Caco-2 (cell line): Measurements from ENCODE around the gene TTC9B. TPM values are rescaled to one million over a fixed set of nuclear protein-coding genes. Genes with fewer than 3 reads are reported as not detected.
"Not testable (repeated sequence)": the region's sequence is repeated elsewhere in the genome, so short reads cannot be mapped to it uniquely, and the experiment has no call there.

Experiments
- BruUV-seq: library from RNA; stranded (reverse); fragments of 400-500 nt; replicated peaks from 2 replicates; lab custom pipeline; 2021; lab: Mats Ljungman, UMichigan
- CTCF ChIA-PET: fragments of 300-600 bp; sonication (Branson Sonifier 250); formaldehyde crosslinking; loops from one replicate; lab custom pipeline; 2022; ENCODE audit warnings: antibody characterized with exemption; lab: Charles Lee
- POLR2A ChIA-PET: fragments of 300-600 bp; sonication (Branson Sonifier 250); formaldehyde crosslinking; loops from one replicate; lab custom pipeline; 2022; ENCODE audit warnings: antibody characterized with exemption; lab: Charles Lee
- DNase-seq, 2 experiments: peaks; one replicate each; pipeline versions ENCODE4 v3.0.0 to v3.0.0-alpha.2; 2020 to 2022
- H3K27me3 ChIP-seq: replicated peaks from 2 replicates; pipeline ENCODE4 v1.6.0; 2011; ENCODE audit warnings: low read length; ENCODE audit not compliant: control insufficient read depth, insufficient read depth
- H3K36me3 ChIP-seq: 2 replicates; pipeline ENCODE4 v1.5.1; 2011; ENCODE audit warnings: low read length; ENCODE audit not compliant: control insufficient read depth, insufficient read depth
- H3K4me1 ChIP-seq: fragments of 250-450 bp; sonication (Bioruptor Pico); 2 replicates; pipeline ENCODE4 v1.5.1; 2020; ENCODE audit warnings: mild to moderate bottlenecking
- H3K4me3 ChIP-seq: 2 replicates; pipeline ENCODE4 v1.5.1; 2011; ENCODE audit warnings: low read depth, mild to moderate bottlenecking, control low read depth, low read length
- H3K9me3 ChIP-seq: fragments of 250-450 bp; sonication (Bioruptor Pico); 2 replicates; pipeline ENCODE4 v1.5.1; 2020; ENCODE audit warnings: mild to moderate bottlenecking, moderate library complexity
- H3K27ac Mint-ChIP-seq: one replicate; pipeline ENCODE4 v1.8.0; 2022; ENCODE audit warnings: mixed read lengths; ENCODE audit not compliant: unreplicated experiment
- H3K27me3 Mint-ChIP-seq: one replicate; pipeline ENCODE4 v1.8.0; 2022; ENCODE audit warnings: mixed read lengths; ENCODE audit not compliant: insufficient read depth, unreplicated experiment
- H3K36me3 Mint-ChIP-seq: one replicate; pipeline ENCODE4 v1.8.0; 2022; ENCODE audit warnings: mild to moderate bottlenecking, mixed read lengths; ENCODE audit not compliant: insufficient read depth, unreplicated experiment
- H3K4me1 Mint-ChIP-seq: one replicate; pipeline ENCODE4 v1.8.0; 2022; ENCODE audit warnings: low read depth, mixed read lengths; ENCODE audit not compliant: unreplicated experiment
- H3K4me3 Mint-ChIP-seq: one replicate; pipeline ENCODE4 v1.8.0; 2022; ENCODE audit warnings: mild to moderate bottlenecking, moderate library complexity, mixed read lengths; ENCODE audit not compliant: unreplicated experiment
- H3K9me3 Mint-ChIP-seq: one replicate; pipeline ENCODE4 v1.8.0; 2022; ENCODE audit warnings: mixed read lengths; ENCODE audit not compliant: unreplicated experiment
- intact Hi-C: fragments of 100-400 bp; cut with micrococcal nuclease; formaldehyde crosslinking; loops from one replicate; pipeline ENCODE4 v1.10.0; 2022; ENCODE audit not compliant: unreplicated experiment
- total RNA-seq: library from RNA; stranded (reverse); gene quantifications from 2 replicates; pipeline ENCODE4 v1.2.3, GENCODE V29; 2022
- TF ChIP-seq, protein P1 (sequence below), 2 experiments: fragments of 200-600 bp in 1 of 2; IDR thresholded peaks; 1 replicate in 1 of 2; 2 replicates in 1 of 2; pipeline versions ENCODE4 v1.5.1 to v1.8.0; 2011 to 2022; ENCODE audit warnings: antibody characterized with exemption in 1 of 2, control low read depth in 1 of 2, inconsistent platforms in 1 of 2, low read depth in 1 of 2, low read length in 1 of 2, mild to moderate bottlenecking in 1 of 2, moderate library complexity in 1 of 2; ENCODE audit not compliant: insufficient read depth in 1 of 2, severe bottlenecking in 1 of 2, unreplicated experiment in 1 of 2

TTC9B gene
- total RNA-seq, 1 experiment from 2014 or later: not detected

DNA sequence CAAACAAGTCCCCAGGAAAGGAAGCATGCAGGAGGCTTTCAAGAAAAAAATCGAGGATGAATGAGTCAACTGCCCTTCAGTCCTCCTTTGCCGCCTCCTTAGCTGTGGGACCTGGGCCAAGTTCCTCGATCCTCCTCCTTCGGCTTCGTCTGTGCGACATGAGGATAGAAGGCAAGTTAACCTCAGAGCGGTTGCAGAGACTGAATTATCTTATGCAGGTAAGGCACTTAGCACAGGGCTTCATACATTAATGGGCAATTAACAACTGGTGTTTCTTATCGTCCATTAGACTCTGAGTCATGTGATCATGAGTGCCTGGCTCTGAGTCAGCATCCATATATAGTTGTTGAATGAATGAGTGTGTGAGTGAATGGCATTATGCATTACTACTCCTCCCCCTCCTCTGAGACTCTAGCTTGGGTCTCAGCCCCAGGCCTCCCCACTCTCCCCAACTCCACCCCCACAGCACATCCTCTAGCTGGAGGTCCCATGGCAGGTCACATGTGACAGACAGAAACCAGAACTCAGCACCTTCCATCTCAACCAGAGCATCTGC, 1.6 kb upstream of the TTC9B start:
- no peaks in the 10 kb centered on the region for H3K4me1 ChIP-seq
- no peak overlapping the region for H3K4me3 ChIP-seq
- POLR2A ChIA-PET: no interaction called here
- H3K9me3 ChIP-seq: no peaks in the 10 kb centered on the region
- TF ChIP-seq, protein P1, sequence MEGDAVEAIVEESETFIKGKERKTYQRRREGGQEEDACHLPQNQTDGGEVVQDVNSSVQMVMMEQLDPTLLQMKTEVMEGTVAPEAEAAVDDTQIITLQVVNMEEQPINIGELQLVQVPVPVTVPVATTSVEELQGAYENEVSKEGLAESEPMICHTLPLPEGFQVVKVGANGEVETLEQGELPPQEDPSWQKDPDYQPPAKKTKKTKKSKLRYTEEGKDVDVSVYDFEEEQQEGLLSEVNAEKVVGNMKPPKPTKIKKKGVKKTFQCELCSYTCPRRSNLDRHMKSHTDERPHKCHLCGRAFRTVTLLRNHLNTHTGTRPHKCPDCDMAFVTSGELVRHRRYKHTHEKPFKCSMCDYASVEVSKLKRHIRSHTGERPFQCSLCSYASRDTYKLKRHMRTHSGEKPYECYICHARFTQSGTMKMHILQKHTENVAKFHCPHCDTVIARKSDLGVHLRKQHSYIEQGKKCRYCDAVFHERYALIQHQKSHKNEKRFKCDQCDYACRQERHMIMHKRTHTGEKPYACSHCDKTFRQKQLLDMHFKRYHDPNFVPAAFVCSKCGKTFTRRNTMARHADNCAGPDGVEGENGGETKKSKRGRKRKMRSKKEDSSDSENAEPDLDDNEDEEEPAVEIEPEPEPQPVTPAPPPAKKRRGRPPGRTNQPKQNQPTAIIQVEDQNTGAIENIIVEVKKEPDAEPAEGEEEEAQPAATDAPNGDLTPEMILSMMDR (IDR thresholded peaks at IDR 0.05; ENCODE audit: insufficient read depth in 1 of 2, low read depth in 1 of 2, low read length in 1 of 2, severe bottlenecking in 1 of 2, unreplicated experiment in 1 of 2): no peak
- CTCF ChIA-PET: interaction anchor here (0.5 to 1.4 kb wide), 4 partner anchors 59 to 249 kb away, joined by 3 to 5 read pairs (median 4); partner anchors contain the start of gene PSMC4
- intact Hi-C loops: loop anchor here (5.0 kb wide), 1 partner anchor 62 kb away; no protein-coding TSS in a partner anchor
- Mint-ChIP-seq H3K4me3 (no peak overlapping the region), H3K4me1 (peaks cover 10% of the 10 kb centered on the region), H3K9me3 (peaks cover 10% of the 10 kb centered on the region), H3K36me3 (peaks cover 11% of the 10 kb centered on the region), H3K27ac (no peak overlapping the region), H3K27me3 (peaks cover 3% of the 10 kb centered on the region)
- BruUV-seq: no TSS peak
- no peak for DNase-seq
- no peaks in the 10 kb centered on the region for H3K27me3 ChIP-seq
- no peaks in the 10 kb centered on the region for H3K36me3 ChIP-seq

- POLR2A ChIA-PET, H3K4me3 ChIP-seq, H3K4me1 ChIP-seq, BruUV-seq, intact Hi-C loops, H3K9me3 ChIP-seq, H3K27ac Mint-ChIP-seq, H3K27me3 ChIP-seq, H3K27me3 Mint-ChIP-seq, H3K36me3 ChIP-seq, H3K4me3 Mint-ChIP-seq, DNase-seq, H3K4me1 Mint-ChIP-seq: not testable (repeated sequence)
- peaks cover 11% of the 10 kb centered on the region for H3K36me3 Mint-ChIP-seq
- peaks cover 10% of the 10 kb centered on the region for H3K9me3 Mint-ChIP-seq
- CTCF ChIA-PET: interaction anchor here (0.5 to 1.3 kb wide), 6 partner anchors 39 to 202 kb away, joined by 3 to 7 read pairs (median 4); no protein-coding TSS in a partner anchor
Observed at GRCh38 chr19:40219029-40219428, 845 bp upstream of the TTC9B start.

GRCh38 chr19:40217027-40217810, 965 bp downstream of the TTC9B start:
- no TSS peak for BruUV-seq
- H3K4me1 Mint-ChIP-seq: peaks cover 10% of the 10 kb centered on the region
- POLR2A ChIA-PET: interaction anchor here (0.5 to 0.6 kb wide), 2 partner anchors 203 to 781 kb away, joined by 4 to 5 read pairs; partner anchors contain the start of gene RPS16
- Histone ChIP-seq H3K9me3 (no peaks in the 10 kb centered on the region), H3K36me3 (no peaks in the 10 kb centered on the region), H3K27me3 (no peaks in the 10 kb centered on the region), H3K4me1 (no peaks in the 10 kb centered on the region), H3K4me3 (peak overlapping the region; percentile 32)
- peak overlapping the region; percentile 73 for H3K4me3 Mint-ChIP-seq
- H3K27ac Mint-ChIP-seq: peak overlapping the region; percentile 1
- peak; percentile 93 to 94 for DNase-seq
- CTCF ChIA-PET: interaction anchor here (1.0 to 2.1 kb wide), 6 partner anchors 11 to 126 kb away, joined by 3 to 7 read pairs (median 4); partner anchors contain the start of gene ZNF780A
- H3K36me3 Mint-ChIP-seq: peaks cover 10% of the 10 kb centered on the region
- TF ChIP-seq, protein P1 (IDR thresholded peaks at IDR 0.05; ENCODE audit: insufficient read depth in 1 of 2, low read depth in 1 of 2, low read length in 1 of 2, severe bottlenecking in 1 of 2, unreplicated experiment in 1 of 2): peak; percentile 68 to 93
- H3K27me3 Mint-ChIP-seq: peaks cover 3% of the 10 kb centered on the region
- H3K9me3 Mint-ChIP-seq: peaks cover 8% of the 10 kb centered on the region
- intact Hi-C loops: no loop called here
